Middle frontal gyrus (tissue), 1 donor: ENCODE results near the gene GNG7.

Experiments
- DNase-seq: peaks from one replicate; pipeline ENCODE4 v3.0.0-alpha.2; 2015; ENCODE audit warnings: low spot score; ENCODE audit errors: extremely low spot score

The GNG7 gene

DNA sequence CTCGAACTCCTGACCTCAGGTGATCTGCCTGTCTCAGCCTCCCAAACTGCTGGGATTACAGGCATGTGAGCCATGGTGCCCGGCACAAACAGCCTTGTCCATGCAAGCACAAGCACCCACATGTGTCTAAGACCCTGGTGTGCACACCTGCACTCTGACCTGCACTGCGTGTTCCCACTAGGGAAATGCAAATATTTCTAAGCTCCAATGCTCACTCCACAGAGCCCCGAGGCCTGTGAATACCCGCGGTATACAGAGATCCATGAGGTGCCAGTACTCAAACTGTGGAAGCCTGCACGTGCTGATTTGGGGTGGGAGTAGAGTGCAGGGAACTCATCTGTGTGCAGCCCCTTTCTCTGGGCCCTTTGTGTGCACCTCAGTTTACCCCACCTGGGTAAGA is 211.8 kb downstream of the GNG7 start:
- DNase-seq, result no peak

DNA sequence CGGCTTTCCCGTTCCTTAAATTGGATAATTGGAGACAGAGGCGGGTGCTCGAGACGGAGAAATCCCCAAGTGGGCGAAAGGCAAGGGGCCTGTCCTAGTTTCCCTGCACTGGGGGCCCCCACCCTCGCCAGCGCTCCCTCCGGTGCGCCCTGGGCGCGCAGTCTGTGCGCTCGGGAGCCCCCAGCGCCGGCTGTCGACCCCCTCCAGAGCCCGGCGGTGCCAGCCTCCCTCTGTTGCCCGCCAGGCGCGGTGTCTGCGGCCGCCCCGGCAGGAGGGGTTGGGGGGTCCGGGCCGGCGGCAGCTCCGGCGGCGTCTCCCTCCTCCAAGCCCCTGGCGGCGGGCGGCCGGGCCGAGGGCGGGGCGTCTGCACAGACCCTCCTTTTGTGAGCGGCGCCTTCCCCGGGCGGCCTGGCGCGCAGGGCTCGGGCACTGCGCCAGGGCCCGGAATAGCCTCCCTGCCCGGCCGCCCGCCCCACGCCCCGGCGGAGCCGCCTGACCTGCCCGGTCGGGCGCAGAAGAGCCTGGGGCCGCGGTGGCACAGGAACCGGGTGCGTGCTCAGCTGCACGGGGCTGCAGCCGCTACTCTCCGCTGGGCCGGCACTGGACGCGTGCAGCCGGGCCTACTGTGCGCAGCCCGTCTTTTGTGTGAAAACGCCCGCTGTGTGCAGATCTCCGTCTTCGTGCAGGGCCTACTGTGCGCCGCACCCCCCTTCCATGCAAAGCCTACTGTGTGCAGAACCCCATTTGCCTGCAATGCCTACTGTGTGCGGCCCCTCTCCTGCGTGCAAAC is 213.4 kb downstream of the GNG7 start:
- DNase-seq, result no peak

DNA sequence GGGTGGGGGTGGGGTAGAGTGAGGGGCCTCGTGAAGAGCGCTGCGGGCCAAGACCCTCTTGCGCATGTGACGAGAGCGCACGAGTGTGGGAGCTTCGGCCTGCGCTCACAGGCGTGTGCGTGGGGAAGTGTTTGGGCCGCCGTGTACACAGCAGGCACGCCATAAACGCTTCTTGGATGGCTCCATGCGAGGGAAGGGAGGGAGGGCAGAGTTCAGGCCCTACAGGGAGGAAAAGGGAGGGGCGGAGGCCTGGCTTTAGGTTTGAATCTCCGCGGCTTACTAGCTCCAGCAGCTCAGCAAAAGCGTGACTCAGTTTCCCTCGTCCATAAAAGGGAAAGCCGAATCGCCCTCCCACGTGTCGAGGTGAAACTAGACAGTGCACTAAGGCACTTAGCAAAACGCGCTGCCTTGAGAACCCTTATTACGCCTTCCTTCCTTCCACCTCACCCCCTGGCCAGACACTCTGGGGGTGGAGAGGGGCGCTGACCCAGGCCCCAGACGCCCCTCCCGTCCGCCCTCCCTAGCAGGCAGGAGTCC is 214.0 kb downstream of the GNG7 start:
- no peak for DNase-seq

DNA sequence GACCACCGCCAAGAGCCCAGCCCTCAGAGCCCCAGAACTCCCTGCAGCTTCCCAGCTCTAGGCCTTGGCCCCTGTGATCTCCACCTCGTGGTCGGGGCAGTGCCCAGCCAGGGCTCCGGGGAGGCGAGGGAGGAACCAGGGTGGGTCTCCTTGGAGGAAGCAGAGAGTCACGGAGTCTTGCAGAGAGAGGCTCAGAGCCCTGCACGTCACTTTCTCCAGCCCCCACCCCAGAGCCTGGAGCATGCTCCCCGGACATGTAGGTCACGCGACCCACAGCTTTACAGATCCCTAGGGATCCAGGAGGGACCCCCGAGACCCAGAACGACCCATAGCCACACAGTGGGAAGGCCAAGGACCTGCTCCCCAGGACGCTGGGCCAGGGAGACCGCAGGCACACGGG is 214.7 kb downstream of the GNG7 start:
- no peak for DNase-seq

DNA sequence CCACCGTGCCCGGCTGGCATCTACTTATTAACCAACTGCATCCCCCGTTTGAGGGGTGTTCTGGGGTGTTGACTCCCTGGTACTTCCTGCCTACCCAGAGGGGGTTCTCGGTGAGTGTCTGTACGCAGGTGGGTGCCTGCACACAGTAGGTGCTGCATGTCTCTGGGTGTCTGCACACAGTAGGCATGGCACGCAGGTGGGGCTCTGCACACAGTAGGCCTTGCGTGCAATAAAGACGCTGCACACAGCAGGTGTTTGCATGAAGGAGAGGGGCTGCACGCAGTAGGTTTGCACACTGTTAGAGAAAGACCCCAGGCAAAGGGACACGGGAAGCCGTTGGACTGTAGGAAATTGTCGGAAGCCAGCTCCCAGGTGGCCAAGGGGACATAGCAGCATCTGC is 215.4 kb downstream of the GNG7 start:
- DNase-seq, result no peak

DNA sequence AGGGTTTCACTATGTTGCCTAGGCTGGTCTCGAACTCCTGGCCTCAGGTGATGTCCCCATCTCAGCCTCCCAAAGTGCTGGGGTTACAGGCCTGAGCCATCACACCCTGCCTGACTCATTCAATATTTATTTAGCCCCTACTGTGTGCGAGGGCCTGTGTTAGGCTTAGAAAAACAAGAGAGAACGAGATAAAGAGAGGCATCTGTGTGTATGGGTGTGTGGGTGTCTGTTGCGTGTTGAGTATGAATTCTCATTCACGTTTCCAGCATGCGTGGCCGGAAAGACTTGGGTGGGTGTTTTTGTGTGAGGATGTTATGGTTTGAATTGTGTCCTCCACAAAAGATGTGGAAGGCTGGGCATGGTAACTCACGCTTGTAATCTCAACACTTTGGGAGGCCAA is 217.1 kb downstream of the GNG7 start:
- DNase-seq, result no peak

DNA sequence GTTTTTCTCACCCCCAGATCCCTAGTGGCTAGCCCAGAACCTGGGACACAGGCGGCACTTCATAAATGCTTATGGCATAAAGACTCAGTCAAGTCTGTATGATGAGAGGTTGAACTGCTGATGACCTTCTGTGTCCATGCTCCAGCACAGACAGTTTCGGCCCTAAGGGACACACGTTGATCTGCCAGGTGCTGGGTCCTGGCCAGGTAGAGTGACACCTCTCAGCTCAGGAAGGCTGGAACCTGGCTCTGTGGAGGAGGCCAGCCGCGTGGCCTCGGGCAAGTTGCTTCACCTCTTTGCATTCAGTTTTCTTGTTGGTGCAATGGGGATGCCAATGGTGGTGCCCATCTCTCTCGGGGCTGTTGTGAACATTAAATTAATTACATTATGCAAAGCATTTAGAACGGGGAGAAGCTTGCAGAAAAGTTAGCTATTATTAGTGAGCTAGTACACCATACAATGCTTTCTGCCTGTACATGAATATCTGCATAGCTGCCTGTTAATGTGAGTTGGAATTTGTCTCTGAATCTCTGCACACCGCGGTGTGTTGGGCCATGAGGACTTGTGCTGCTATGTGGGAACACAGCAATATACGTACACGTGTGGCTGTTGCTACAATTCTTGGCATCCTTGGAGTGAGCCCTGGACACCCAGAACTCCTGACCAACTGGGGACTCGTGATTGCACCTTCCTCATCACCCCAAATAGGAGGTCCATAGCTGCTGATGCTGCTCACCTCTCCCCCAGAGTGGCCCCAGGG is 218.1 kb downstream of the GNG7 start:
- DNase-seq, result no peak

DNA sequence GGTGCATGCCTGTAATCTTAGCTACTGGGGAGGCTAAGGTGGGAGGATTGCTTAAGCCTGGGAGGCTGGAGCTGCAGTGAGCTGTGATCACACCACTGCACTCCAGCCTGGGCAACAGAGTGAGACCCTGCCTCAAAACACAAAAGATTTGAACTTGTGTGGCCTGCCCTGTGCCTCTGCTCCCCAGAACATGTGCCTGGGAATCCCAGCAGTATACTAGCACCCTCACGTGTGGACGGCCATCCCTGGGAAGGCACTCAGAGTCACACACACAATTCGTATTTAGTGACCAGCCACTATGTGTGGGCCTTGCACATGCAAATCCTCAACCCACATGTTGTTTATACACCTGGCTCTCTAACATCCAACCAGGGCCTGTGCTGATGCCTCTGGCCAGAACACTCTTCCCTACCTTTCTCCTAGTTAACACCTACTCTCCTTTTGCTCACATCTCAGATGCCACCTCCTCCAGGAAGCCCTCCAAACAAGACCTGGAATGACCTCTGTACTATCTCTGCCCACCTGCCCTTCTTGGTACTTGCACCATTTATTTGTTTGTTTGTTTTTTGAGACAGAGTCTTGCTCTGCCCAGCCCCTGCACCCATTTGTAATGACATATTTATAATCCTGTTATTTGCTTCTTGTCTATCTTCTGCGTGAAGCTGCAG is 218.9 kb downstream of the GNG7 start:
- no peak for DNase-seq

DNA sequence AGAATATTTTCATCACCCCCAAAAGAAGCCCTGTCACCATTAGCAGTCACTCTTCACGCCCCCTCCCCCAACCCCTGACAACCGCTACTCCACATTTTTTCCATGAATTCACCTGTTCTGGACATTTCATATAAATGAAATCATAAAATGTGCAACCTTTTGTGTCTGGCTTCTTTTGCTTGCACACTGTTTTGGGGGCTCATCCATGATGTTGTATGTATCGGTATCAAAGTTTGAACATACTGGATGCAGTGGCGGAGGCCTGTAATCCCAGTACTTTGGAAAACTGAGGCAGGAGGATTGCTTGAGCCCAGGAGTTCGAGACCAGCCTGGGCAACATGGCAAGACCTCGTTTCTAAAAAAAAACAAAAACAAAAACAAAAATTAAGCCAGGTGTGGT is 219.4 kb downstream of the GNG7 start:
- no peak for DNase-seq

DNA sequence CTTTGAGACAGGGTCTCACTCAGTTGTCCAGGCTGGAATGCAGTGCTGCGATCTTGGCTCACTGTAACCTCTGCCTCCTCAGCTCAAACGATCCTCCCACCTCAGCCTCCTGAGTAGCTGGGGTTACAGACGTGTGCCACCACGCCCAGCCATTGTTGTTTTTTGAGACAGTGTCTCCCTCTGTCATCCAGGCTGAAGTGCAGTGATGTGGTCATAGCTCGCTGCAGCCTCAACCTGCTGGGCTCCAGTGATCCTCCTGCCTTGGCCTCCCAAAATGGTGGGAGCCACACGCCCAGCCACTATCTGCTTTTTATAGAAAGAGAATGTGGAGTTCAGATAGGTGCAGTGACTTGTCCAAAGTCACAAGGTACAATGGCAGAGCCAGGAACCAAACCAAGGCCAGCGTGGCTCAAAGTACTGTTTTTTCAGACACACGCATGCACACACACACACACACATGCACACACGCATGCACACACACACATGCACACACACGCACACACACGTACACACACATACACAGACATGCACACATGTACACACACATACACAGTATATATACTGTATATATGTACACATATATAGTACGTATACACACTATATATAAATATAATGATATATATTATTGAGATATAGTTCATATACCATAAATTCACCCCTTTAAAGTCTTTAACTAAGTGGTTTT is 220.0 kb downstream of the GNG7 start:
- DNase-seq, result no peak

DNA sequence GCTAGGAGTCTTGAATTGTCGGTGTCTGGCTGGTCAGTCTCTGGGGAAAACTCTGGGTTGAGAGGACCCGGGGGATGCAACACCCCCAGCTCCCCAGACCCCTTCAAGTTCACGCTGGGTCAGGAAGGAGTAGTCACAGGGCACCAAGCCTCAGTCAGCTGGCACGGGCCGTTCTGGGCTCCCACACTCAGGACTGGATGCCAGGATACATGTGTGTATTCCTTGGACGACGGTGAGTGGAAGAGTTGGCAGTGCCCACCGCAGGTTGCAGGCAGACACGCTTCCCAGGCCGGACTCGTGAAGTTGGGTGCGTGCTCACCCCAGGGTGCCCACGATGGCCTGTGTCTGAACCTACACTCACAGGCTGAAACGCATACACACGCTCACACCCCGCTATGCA is 221.0 kb downstream of the GNG7 start:
- DNase-seq, result no peak

DNA sequence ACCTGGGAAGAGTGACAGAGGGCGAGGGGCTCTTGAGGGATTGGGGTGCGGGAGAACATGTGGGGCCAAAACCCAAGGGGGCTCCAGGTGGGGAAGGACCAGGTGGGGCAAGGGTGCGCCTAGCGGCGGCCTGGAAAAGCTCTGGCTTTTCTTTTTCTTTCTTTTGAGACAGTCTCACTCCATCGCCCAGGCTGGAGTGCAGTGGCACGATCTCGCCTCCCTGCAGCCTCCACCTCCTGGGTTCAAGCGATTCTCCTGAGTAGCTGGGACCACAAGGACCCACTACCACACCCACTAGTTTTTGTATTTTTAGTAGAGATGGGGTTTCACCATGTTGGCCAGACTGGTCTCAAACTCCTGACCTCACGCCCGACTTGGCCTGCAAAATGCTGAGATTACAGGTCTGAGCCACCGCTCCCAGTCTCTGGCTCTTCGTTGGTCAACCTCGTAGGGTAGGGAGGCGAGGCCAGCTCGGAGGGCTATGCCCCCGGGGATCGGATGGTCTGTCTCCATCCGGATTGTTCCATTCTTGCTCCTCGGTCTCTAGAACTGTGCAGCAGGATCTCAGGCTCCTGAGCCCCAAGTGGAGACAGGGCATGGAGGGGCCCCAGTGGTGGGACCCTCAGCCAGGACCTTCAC is 222.8 kb downstream of the GNG7 start:
- DNase-seq, result no peak

DNA sequence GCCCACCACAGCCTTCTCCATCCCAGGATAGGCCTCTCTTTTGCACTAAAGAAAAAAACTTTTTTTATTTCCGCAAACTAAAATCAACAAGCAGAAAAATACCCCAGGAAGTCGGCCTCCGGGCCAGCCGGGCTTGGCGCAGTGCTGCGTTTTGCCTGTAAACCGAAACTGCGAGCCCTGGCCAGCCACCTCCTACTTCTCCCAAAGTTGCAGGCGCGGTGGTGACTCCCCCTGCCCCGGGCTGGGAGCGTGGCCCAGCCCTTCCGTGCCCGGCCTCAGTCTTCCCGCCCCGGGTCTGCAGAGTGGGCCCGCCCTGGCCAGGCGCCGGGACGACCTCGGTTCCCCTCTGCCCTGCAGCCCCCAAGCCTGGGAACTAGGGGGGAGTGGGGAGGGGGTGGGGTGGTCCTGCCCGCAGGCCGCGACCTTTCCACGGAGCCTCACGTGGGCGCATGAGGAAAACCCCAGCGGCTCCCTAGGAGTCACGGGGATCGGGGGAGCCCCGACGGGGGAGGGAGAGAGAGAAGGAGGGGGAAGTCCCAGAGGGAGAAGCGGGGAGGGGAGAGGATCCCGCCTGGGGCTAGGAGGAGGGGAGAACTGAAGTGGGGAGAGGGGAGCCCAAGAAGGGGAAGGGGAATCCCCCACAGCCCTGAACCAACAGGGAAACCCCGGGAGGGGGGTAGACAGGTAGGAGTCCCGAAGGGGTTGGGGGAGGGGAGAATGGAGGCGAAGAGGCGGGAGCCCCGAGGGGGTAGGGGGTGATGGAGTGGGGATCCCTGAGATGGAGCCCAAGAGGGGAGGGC is 223.5 kb downstream of the GNG7 start:
- no peak for DNase-seq

DNA sequence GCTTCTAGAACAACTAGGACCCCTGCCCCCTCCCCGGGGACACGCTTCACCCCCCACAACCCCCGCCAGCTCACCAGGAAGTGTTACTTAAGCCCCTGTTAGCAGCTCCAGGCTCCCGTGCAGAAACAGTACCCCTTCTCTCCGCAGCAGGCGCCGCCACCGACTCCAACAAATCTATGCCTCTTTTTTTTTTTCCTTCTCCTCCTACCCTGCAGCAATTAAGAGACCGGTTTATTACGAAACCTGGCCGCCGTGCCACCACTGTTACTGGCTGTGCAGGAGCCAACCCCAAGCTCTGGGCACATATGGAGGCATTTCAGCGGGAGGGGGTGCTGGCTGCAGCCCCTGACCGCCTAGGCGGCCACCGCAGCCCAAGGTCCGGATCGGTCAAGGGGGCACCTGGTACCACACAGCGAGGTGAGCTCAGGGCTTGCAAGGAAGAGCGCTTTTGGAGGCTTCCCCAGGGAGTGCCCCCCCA is 224.2 kb downstream of the GNG7 start:
- DNase-seq, result no peak

DNA sequence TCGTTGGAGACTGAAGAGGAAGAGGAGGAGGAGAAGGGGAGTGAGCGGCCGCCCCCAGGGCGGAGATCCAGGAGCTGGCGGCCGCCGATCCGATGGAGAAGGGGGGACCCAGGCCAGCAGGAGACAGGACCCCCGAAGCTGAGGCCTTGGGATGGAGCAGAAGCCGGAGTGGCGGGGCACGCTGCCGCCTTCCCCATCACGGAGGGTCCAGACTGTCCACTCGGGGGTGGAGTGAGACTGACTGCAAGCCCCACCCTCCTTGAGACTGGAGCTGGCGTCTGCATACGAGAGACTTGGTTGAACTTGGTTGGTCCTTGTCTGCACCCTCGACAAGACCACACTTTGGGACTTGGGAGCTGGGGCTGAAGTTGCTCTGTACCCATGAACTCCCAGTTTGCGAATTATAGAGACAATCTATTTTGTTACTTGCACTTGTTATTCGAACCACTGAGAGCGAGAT is 224.7 kb downstream of the GNG7 start:
- no peak for DNase-seq

DNA sequence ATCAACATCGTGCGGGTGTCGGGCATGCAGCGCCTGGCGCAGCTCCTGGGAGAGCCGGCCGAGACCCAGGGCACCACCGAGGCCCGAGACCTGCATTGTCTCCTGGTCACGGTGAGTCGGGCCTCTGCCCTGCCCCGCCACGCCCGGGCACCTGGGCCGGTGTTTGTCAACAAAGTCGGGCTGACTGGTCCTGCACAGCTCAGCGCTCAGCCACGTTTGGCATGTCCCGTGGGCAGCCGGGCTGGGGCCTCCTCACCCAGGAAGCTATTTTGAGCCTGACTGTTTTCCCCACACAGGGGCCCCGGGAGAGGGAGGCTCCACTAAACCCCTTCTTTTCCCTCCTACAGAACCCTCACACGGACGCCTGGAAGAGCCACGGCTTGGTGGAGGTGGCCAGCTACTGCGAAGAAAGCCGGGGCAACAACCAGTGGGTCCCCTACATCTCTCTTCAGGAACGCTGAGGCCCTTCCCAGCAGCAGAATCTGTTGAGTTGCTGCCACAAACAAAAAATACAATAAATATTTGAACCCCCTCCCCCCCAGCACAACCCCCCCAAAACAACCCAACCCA is 225.3 kb downstream of the GNG7 start:
- no peak for DNase-seq

DNA sequence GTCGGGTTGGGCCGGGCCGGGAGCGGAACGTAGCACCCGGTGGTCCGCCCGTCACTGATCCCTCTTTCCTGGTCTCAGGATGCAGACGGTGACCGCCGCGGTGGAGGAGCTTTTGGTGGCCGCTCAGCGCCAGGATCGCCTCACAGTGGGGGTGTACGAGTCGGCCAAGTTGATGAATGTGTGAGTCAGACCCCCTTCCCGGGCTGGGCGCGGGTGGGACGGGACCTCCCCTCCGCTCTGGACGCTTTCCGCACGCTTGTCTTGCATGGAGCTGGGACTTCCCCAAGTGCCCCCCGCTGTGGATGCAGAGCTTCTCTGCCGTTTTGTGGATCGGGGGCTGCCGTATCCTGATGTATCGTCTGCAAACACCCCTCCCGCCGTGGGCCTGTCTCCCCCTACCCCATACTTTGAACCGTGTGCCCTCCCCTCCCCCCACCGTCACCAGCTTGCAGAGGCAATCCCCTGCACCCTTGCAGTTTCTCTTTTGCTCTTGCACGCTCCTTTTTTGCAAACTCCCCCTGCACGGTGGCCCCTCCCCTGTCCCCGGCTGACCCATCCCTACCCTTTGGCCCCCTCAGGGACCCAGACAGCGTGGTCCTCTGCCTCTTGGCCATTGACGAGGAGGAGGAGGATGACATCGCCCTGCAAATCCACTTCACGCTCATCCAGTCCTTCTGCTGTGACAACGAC is 225.9 kb downstream of the GNG7 start:
- DNase-seq, result no peak

DNA sequence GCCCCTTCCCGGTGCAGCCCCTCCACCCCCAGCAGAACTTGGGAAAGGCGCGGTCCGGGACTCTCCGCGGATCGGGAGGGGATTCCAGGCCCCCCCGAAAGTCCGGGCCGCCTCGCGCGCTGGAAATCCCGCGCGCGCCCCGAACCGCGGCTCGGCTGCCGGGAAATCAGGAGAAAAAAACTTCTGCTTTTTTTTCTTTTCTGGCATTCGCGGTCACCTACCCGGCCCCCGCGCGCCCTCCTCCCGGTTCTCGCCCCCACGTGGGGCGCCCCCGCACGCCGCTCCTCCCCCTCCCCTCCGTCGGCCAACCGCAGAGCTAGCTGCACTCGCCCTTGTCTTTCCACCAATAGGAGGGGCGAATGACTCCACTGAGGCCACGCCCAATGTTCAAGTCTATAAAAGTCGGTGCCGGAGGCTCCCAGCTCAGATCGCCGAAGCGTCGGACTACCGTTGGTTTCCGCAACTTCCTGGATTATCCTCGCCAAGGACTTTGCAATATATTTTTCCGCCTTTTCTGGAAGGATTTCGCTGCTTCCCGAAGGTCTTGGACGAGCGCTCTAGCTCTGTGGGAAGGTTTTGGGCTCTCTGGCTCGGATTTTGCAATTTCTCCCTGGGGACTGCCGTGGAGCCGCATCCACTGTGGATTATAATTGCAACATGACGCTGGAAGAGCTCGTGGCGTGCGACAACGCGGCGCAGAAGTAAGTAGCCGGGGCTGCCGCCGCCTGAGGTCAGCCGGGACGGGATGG is 226.6 kb downstream of the GNG7 start, which contains the start of gene GADD45B:
Gene GADD45B (plus strand): TSS at position 426 of the 749 bp plus-strand sequence. CDS start 232 bp downstream, at position 658.
- peak; percentile 91 for DNase-seq
